Measurements from ENCODE around the gene PARP4.
A peak's percentile ranks its signal among the peaks of the same experiment; 100 is the strongest.

Gene PARP4

DNA sequence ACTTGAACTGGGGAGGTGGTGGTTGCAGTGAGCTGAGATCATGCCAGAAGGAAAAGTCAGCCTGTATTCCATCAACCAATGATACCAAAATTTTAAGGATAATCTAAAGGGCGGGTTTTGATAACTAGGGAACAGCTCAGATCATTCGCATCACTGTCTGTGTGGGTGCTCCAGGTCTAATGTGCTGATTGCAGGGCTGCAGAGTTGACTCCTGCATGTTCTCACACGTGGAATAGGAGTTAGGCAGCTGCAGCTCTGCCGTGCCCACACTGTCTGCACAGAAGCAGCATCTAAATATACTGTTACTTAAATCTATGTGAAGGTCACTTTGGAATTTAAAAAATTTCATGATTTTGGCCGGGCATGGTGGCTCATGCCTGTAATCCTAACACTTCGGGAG is 4.3 kb upstream of the PARP4 start:
- H3K36me3 ChIP-seq (ENCODE audit: control insufficient read depth in 2 of 2, insufficient read depth in 1 of 2, low read length in 2 of 2) = no peaks in the 10 kb centered on the region
- CTCF ChIA-PET = no interaction called here
- POLR2A ChIA-PET = no interaction called here
- no peaks in the 10 kb centered on the region; the same call in 1 of the 2 replicates for H3K4me1 ChIP-seq (ENCODE audit: control insufficient read depth, insufficient read depth, low read length)
- H3K9me3 ChIP-seq (ENCODE audit: control insufficient read depth, insufficient read depth, low read depth, low read length) = no peaks in the 10 kb centered on the region
- no peak overlapping the region for H3K27ac ChIP-seq (ENCODE audit: extremely low read depth, low read depth, low read length)
- TF ChIP-seq ZNF433 (tag by site-specific recombination; IDR thresholded peaks at IDR 0.05; ENCODE audit: low read depth) = no peak
- TF ChIP-seq ZNF701 (tag by site-specific recombination; IDR thresholded peaks at IDR 0.05) = no peak
- TF ChIP-seq ZNF585B (tag by site-specific recombination; IDR thresholded peaks at IDR 0.05) = no peak
- TF ChIP-seq ZNF600 (tag by site-specific recombination; IDR thresholded peaks at IDR 0.05) = no peak
- TF ChIP-seq, protein P1, sequence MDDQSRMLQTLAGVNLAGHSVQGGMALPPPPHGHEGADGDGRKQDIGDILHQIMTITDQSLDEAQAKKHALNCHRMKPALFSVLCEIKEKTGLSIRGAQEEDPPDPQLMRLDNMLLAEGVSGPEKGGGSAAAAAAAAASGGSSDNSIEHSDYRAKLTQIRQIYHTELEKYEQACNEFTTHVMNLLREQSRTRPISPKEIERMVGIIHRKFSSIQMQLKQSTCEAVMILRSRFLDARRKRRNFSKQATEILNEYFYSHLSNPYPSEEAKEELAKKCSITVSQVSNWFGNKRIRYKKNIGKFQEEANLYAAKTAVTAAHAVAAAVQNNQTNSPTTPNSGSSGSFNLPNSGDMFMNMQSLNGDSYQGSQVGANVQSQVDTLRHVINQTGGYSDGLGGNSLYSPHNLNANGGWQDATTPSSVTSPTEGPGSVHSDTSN (CRISPR knock-in tag; IDR thresholded peaks at IDR 0.05) = no peak
- TF ChIP-seq ZNF596 (tag by site-specific recombination; IDR thresholded peaks at IDR 0.05) = no peak
- TF ChIP-seq, protein P2, sequence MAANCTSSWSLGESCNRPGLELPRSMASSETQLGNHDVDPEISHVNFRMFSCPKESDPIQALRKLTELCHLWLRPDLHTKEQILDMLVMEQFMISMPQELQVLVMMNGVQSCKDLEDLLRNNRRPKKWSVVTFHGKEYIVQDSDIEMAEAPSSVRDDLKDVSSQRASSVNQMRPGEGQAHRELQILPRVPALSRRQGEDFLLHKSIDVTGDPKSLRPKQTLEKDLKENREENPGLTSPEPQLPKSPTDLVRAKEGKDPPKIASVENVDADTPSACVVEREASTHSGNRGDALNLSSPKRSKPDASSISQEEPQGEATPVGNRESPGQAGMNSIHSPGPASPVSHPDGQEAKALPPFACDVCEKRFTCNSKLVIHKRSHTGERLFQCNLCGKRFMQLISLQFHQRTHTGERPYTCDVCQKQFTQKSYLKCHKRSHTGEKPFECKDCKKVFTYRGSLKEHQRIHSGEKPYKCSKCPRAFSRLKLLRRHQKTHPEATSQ (tag by site-specific recombination; IDR thresholded peaks at IDR 0.05) = no peak
- no peak for TF ChIP-seq SP2 (tag by site-specific recombination; IDR thresholded peaks at IDR 0.05)
- no peak for TF ChIP-seq ZNF302 (tag by site-specific recombination; IDR thresholded peaks at IDR 0.05; ENCODE audit: low read depth)
- TF ChIP-seq YY2 (tag by site-specific recombination; IDR thresholded peaks at IDR 0.05) = no peak
- no peak for TF ChIP-seq ZNF121 (tag by site-specific recombination; IDR thresholded peaks at IDR 0.05)
- no peak for TF ChIP-seq ZNF529 (tag by site-specific recombination; IDR thresholded peaks at IDR 0.05; ENCODE audit: insufficient replicate concordance)
- TF ChIP-seq, protein P3, sequence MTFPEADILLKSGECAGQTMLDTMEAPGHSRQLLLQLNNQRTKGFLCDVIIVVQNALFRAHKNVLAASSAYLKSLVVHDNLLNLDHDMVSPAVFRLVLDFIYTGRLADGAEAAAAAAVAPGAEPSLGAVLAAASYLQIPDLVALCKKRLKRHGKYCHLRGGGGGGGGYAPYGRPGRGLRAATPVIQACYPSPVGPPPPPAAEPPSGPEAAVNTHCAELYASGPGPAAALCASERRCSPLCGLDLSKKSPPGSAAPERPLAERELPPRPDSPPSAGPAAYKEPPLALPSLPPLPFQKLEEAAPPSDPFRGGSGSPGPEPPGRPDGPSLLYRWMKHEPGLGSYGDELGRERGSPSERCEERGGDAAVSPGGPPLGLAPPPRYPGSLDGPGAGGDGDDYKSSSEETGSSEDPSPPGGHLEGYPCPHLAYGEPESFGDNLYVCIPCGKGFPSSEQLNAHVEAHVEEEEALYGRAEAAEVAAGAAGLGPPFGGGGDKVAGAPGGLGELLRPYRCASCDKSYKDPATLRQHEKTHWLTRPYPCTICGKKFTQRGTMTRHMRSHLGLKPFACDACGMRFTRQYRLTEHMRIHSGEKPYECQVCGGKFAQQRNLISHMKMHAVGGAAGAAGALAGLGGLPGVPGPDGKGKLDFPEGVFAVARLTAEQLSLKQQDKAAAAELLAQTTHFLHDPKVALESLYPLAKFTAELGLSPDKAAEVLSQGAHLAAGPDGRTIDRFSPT (tag by site-specific recombination; IDR thresholded peaks at IDR 0.05) = no peak
- TF ChIP-seq, protein P4, sequence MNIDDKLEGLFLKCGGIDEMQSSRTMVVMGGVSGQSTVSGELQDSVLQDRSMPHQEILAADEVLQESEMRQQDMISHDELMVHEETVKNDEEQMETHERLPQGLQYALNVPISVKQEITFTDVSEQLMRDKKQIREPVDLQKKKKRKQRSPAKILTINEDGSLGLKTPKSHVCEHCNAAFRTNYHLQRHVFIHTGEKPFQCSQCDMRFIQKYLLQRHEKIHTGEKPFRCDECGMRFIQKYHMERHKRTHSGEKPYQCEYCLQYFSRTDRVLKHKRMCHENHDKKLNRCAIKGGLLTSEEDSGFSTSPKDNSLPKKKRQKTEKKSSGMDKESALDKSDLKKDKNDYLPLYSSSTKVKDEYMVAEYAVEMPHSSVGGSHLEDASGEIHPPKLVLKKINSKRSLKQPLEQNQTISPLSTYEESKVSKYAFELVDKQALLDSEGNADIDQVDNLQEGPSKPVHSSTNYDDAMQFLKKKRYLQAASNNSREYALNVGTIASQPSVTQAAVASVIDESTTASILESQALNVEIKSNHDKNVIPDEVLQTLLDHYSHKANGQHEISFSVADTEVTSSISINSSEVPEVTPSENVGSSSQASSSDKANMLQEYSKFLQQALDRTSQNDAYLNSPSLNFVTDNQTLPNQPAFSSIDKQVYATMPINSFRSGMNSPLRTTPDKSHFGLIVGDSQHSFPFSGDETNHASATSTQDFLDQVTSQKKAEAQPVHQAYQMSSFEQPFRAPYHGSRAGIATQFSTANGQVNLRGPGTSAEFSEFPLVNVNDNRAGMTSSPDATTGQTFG (tag by site-specific recombination; IDR thresholded peaks at IDR 0.05; ENCODE audit: borderline replicate concordance) = no peak
- H3K4me3 ChIP-seq (ENCODE audit: low read depth, low read length) = no peak overlapping the region

DNA sequence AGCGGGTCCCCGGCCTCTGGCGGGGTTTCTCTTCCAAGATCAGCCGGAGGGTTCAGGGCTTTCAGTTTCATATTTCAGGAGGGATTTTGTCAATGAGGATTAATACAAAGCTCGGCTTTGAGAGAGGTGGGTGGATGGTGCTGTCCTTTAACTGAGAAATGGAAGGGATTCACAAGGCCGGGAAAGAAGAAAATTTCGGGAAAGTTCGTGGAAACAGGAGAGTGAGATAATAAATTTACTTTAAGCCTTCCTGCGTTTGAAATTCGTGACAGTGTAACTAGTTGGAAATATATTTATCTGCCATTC is 283 bp upstream of the PARP4 start:
- no peaks in the 10 kb centered on the region; the same call in 1 of the 2 replicates for H3K4me1 ChIP-seq (ENCODE audit: control insufficient read depth, insufficient read depth, low read length)
- CTCF ChIA-PET = no interaction called here
- H3K27ac ChIP-seq (ENCODE audit: extremely low read depth, low read depth, low read length) = peak overlapping the region; percentile 68; the same call in 1 of the 2 replicates
- peak overlapping the region; percentile 63 for H3K4me3 ChIP-seq (ENCODE audit: low read depth, low read length)
- no peaks in the 10 kb centered on the region for H3K9me3 ChIP-seq (ENCODE audit: control insufficient read depth, insufficient read depth, low read depth, low read length)
- no peaks in the 10 kb centered on the region for H3K36me3 ChIP-seq (ENCODE audit: control insufficient read depth in 2 of 2, insufficient read depth in 1 of 2, low read length in 2 of 2)
- POLR2A ChIA-PET = no interaction called here
- TF ChIP-seq ZNF548 (tag by site-specific recombination; IDR thresholded peaks at IDR 0.05) (no peak), ZNF302 (tag by site-specific recombination; IDR thresholded peaks at IDR 0.05; ENCODE audit: low read depth) (no peak), ZFP41 (tag by site-specific recombination; IDR thresholded peaks at IDR 0.05; ENCODE audit: borderline replicate concordance) (no peak)
- TF ChIP-seq, protein P5, sequence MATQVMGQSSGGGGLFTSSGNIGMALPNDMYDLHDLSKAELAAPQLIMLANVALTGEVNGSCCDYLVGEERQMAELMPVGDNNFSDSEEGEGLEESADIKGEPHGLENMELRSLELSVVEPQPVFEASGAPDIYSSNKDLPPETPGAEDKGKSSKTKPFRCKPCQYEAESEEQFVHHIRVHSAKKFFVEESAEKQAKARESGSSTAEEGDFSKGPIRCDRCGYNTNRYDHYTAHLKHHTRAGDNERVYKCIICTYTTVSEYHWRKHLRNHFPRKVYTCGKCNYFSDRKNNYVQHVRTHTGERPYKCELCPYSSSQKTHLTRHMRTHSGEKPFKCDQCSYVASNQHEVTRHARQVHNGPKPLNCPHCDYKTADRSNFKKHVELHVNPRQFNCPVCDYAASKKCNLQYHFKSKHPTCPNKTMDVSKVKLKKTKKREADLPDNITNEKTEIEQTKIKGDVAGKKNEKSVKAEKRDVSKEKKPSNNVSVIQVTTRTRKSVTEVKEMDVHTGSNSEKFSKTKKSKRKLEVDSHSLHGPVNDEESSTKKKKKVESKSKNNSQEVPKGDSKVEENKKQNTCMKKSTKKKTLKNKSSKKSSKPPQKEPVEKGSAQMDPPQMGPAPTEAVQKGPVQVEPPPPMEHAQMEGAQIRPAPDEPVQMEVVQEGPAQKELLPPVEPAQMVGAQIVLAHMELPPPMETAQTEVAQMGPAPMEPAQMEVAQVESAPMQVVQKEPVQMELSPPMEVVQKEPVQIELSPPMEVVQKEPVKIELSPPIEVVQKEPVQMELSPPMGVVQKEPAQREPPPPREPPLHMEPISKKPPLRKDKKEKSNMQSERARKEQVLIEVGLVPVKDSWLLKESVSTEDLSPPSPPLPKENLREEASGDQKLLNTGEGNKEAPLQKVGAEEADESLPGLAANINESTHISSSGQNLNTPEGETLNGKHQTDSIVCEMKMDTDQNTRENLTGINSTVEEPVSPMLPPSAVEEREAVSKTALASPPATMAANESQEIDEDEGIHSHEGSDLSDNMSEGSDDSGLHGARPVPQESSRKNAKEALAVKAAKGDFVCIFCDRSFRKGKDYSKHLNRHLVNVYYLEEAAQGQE (tag by site-specific recombination; IDR thresholded peaks at IDR 0.05) = no peak
- TF ChIP-seq, protein P6, sequence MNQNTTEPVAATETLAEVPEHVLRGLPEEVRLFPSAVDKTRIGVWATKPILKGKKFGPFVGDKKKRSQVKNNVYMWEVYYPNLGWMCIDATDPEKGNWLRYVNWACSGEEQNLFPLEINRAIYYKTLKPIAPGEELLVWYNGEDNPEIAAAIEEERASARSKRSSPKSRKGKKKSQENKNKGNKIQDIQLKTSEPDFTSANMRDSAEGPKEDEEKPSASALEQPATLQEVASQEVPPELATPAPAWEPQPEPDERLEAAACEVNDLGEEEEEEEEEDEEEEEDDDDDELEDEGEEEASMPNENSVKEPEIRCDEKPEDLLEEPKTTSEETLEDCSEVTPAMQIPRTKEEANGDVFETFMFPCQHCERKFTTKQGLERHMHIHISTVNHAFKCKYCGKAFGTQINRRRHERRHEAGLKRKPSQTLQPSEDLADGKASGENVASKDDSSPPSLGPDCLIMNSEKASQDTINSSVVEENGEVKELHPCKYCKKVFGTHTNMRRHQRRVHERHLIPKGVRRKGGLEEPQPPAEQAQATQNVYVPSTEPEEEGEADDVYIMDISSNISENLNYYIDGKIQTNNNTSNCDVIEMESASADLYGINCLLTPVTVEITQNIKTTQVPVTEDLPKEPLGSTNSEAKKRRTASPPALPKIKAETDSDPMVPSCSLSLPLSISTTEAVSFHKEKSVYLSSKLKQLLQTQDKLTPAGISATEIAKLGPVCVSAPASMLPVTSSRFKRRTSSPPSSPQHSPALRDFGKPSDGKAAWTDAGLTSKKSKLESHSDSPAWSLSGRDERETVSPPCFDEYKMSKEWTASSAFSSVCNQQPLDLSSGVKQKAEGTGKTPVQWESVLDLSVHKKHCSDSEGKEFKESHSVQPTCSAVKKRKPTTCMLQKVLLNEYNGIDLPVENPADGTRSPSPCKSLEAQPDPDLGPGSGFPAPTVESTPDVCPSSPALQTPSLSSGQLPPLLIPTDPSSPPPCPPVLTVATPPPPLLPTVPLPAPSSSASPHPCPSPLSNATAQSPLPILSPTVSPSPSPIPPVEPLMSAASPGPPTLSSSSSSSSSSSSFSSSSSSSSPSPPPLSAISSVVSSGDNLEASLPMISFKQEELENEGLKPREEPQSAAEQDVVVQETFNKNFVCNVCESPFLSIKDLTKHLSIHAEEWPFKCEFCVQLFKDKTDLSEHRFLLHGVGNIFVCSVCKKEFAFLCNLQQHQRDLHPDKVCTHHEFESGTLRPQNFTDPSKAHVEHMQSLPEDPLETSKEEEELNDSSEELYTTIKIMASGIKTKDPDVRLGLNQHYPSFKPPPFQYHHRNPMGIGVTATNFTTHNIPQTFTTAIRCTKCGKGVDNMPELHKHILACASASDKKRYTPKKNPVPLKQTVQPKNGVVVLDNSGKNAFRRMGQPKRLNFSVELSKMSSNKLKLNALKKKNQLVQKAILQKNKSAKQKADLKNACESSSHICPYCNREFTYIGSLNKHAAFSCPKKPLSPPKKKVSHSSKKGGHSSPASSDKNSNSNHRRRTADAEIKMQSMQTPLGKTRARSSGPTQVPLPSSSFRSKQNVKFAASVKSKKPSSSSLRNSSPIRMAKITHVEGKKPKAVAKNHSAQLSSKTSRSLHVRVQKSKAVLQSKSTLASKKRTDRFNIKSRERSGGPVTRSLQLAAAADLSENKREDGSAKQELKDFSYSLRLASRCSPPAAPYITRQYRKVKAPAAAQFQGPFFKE (tag by site-specific recombination; IDR thresholded peaks at IDR 0.05; ENCODE audit: borderline replicate concordance) = no peak
